GM19463 (cell line): ENCODE results near the gene RABEP1.

Experiments used
- ATAC-seq: cut with Tn5 transposase; IDR thresholded peaks from one replicate; pipeline ENCODE4 v1.9.1; 2021; ENCODE audit warnings: mild to moderate bottlenecking, moderate library complexity; ENCODE audit not compliant: unreplicated experiment

RABEP1 gene

DNA sequence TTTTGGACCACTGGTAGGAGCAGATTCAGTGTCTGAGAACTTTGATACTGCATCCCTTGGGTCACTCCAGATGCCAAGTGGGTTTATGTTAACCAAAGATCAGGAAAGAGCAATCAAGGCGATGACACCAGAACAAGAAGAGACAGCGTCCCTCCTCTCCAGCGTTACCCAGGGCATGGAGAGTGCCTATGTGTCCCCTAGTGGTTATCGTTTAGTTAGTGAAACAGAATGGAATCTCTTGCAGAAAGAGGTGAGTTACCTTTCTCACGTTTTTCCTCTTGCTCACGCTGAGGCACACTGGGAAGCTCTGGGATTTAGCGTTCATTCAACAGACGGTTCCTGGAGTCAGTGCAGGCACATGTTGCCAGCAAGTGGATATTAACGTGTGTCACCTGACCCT, 79.3 kb downstream of the RABEP1 start:
- ATAC-seq = no peak

DNA sequence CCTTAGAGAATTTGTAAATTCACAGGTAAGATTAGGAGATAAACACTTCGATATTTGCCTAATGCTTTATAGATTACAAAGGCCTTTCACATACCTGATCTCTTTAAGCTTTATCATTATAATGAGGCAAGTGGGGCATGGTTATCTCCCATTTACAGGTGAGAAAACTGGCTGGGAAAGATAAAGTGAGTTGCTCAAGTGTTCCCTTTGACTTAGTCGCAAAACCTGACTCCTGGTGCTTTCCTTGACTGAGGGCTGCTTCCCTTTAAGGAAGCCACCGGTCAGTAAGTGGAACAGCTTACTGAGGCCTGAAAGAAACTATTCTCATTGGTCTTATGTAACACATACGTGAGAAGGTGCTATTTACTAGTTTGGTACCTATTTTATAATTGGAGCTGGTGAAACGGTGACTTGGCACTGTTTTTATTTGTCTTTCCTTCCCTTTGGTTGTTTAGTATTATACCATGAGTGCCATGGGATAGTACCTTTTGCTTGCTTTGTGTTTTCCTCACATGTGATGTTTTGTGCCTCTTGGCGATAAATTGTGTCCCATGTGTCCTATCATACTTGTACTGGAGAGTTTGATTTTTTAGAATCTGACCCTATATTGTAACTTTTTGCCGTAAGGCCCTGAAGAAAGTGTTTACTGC, 80.2 kb downstream of the RABEP1 start:
- no peak for ATAC-seq

GRCh38 chr17:5364156-5364555, 82.1 kb downstream of the RABEP1 start:
- ATAC-seq = no peak

DNA sequence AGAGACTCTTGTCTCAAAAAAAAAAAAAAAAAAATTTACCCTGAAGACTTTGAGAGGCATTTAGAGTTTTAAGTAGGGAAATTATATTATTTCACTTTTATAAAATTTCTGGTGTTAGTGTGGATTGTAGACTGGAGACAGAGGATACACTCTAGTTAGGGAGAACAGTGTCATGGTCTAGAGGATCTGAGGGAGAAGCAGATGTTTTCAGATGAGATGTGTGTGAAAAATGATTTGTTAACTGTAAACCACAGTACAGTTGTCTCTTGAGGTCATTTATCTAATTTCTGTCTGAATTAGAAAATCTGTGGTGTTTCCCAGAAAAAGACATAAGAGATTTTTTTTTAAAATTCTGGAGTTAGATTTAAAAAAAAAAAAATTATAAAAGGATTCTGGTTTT, 82.6 kb downstream of the RABEP1 start:
- ATAC-seq = no peak

- no peak for ATAC-seq
Measured at GRCh38 chr17:5365831-5366230, 83.7 kb downstream of the RABEP1 start.

- no peak for ATAC-seq
Measured at GRCh38 chr17:5370411-5370810, 88.3 kb downstream of the RABEP1 start.

GRCh38 chr17:5373112-5373511, 91.0 kb downstream of the RABEP1 start:
- no peak for ATAC-seq

- ATAC-seq = no peak
Measured at GRCh38 chr17:5378566-5379207, 96.6 kb downstream of the RABEP1 start.

DNA sequence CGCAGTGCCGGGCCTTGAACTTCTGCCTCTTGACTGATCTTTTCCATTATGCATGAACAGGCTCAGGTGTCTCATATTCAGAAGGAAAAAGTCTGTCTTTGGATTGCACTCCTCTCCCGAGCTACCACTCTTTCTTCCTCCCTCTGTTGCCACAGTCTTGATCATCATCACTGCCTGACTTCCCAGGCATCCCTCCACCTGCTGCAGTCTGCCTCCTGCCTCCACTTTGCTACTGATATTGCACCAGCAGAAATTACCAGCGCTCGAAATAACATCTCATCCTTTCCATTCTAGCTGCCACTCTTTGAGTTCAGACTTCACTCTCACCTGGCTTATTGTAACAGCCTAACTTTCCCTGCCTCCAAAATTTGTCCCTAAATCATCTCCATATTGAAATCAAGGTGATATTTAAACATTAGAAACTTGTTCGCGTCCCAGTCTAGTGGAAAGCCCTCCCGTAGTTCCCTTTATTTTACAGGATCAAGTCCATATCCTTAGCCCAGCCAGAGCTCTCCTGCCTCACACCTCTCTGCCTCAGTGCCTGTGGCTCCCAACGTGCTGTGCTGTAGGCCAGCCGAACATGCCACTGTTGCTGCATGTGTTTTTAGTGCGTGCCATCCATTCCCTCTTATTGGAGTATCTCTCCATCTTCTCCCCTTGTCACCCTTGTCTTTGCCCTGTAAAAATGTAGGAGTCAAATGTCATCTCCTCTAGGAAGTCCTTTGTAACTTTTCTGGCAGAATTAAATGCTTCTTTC, 97.4 kb downstream of the RABEP1 start:
- no peak for ATAC-seq

GRCh38 chr17:5380491-5381135, 98.5 kb downstream of the RABEP1 start:
- ATAC-seq = no peak

- ATAC-seq = no peak
Measured at GRCh38 chr17:5381542-5381941, 99.5 kb downstream of the RABEP1 start.

DNA sequence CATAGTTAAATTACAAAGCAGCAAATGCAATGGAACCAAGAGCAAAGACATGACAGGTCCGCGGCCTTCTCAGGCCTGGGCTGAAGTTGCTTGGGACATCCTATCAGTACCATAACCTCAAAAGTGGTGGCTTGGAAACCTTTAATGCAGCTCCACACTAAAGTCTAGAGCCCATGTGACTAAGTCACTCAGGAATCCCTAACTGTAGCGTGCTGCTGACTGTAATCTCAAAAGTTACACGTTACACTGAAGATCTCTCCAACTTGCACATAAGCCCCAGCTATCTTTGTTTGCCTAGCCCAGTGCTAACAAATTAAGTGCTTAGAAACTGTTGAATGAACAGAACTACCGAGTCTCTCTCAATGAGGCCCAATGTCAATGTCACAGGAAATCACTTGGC, 109.6 kb downstream of the RABEP1 start:
- no peak for ATAC-seq

- ATAC-seq = no peak
Measured at GRCh38 chr17:5396612-5397011, 114.5 kb downstream of the RABEP1 start.

DNA sequence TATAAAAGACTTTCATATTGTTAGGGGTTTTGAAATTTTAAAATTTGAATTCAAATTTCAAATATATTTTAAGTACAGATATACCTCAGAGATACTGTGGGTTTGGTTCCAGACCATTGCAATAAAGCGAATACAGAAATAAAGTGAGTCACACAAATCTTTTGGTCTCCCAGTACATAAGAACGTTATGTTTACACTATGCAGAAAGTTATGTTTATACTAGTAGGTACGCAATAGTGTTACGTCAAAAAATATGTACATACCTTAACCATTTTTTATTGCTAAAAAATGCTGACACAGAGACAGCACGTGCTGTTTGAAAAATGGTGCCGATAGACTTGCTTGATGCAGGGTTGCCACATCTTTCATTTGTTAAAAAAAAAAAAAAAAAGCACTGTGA, 117.7 kb downstream of the RABEP1 start:
- ATAC-seq = no peak

- no peak for ATAC-seq
Measured at GRCh38 chr17:5405400-5405799, 123.3 kb downstream of the RABEP1 start.

DNA sequence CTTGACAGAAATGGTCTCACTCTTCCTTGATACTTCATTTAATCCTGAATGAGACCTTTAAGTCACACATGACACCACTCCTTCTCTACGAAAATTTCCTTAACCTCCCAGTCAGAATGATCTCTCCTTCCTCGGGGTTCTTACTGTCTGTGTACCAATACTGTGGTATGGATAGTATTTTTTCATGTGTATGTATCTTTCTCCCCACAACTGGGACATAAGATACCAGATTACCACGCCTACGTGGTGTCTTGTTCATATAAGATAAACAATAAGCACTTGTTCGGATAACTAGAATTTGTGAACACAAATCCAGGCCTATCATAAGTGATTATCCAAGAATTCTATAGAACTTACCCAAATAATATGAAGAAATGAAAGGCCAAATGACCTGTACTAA, 126.1 kb downstream of the RABEP1 start:
- no peak for ATAC-seq

- no peak for ATAC-seq
Measured at GRCh38 chr17:5410594-5411272, 128.6 kb downstream of the RABEP1 start.

- ATAC-seq = no peak
Measured at GRCh38 chr17:5413682-5414081, 131.6 kb downstream of the RABEP1 start.

DNA sequence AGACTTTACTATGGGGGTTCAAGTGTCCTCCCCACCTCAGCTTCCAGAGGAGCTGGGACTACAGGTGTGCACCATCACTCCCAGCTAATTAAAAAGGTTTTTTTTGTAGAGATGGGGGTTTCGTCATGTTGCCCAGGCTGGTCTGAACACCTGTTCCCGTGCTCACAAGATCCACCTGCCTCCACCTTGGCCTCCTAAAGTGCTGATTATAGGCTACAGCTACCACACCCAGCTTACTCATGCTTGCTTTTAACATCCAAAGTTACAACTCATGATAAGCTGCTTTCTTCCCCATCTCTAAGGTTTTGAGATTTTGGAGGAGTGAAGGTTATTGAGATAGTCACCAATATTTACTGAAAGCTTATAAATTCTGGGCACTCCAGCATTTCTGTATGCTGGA, 134.8 kb downstream of the RABEP1 start:
- ATAC-seq = no peak

- no peak for ATAC-seq
Measured at GRCh38 chr17:5418858-5419355, 136.8 kb downstream of the RABEP1 start.
